Stimulated activated CD8-positive, alpha-beta memory T cell treated with anti-CD3 and anti-CD28 coated beads, Interleukin-12 subunit alpha, Interleukin-12 subunit beta, amount 100 ng/mL, for 4 hours (primary cell): Measurements from ENCODE around the gene SPTB.
A peak's percentile ranks its signal among the peaks of the same experiment; 100 is the strongest.

Experiments used
- DNase-seq: peaks from one replicate; pipeline ENCODE4 v3.0.0-alpha.2; 2020; ENCODE audit warnings: low read depth

SPTB gene

GRCh38 chr14:64885559-64885958, 5.9 kb upstream of the SPTB start:
- no peak for DNase-seq

DNA sequence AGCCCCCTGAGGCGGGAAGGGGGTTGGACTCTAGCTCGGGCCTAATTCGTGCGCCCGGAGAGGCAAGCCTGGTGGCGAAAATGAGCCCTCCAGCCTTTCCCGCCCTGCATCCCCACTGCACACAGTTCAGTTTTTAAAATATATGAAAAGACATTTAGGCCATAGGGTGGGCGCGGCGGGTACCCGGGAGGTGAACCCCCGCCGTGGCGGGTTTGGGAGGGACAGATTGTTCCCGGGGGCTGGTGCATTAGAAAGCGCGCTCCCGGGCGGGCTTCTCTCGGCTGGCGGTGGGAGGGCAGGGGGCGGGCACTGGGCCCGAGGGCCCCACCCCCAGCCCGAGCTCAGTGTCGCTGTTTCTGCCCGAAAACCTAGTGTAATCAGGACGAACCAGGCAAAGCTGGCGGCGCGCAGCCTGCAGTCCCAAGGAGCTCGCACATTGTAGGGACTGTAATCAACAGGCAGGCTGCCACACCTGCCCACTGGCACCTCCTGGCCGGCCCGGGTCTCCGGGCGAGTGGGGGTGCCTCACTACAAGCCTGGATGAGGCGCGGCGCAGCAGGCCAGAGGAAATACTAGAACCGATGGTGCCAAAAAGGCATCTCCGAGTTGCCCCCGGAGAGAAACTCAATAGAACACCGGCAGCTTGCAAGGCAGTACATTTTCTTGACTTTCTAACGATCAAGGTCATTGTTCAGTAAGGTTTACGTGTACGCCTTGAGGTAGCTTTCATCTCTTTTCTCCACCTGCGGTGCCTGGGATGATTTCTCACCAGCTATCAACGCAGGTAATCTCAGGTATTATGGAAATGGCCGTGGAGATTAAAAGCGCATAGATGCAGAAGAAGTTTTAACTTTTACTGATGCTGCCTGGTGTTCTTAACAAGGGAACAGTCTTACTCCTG, 764 bp upstream of the SPTB start:
- DNase-seq: peak; percentile 37

- DNase-seq: no peak
These were observed 671 bp downstream of the SPTB start for GRCh38 chr14:64878837-64879634.

- DNase-seq: no peak
These were observed 1.9 kb downstream of the SPTB start for GRCh38 chr14:64877846-64878245.

DNA sequence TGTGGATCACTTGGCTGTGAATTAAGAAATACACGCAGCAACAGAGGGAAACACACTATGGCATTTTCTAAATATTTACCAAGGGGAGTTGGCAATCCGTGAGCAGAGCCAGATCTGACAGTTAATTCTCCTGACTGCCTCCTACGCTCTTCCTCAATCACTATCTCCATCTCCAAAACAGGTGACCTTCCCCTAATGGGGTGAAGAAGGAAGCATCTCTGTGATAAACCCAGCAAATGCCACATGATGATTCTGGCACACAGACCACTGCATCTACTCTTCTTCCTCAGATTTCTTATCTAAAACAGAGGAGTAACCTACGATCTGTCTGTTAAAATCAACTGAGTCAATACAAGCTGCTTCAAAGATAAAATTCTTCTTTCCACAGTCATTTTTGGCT, 4.4 kb downstream of the SPTB start:
- DNase-seq: no peak

DNA sequence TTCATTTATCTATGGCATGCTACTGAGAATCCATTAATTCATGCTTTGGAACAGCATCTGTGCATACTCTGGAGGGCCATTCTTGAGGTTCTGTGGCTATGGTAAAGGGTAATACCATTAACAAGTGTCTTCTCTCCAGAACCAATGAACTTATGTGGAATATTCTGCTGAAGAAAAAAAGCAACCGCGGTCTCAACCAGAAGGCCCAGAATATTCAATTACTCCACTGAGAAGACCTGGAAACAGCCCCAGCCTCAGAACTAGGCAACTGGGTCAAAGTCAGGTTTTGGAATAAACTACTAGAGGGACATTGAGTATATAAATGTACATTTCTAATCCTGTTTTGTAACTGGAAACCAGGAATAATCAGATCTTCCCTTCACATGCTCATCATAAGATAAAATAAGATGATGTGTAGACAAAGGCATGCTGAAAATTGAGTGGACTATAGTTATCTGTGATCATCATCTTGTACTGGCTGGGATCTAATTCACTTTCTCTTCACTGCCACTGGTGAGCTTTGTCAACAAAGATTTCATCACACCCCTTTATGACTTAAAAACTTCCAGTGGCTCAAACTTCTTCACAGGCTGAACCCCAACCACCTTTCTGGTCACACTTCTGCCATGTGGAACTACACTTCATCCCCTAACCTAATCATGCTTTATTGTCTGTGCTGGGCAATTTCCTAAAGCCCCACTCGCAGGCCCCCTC, 6.0 kb downstream of the SPTB start:
- DNase-seq: no peak

GRCh38 chr14:64871344-64871743, 8.4 kb downstream of the SPTB start:
- DNase-seq: no peak

DNA sequence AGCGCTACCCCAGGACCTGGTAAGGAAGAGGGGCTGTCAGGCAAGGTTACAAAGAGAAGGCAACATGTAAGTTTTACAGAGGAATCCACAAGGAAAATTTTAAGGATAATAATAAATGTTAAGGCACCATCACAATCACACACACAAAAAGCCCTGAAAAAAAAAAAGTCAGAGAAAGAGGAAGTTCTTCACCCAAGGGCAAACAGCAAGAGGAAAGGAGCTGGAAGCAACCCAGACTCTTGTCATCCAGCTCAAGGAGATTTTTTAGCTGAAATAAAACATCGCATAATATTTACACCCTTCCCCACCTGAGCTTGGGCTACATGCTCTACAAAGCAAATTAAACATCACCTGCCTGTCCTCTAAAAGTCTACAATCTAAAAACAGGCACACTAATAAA, 9.5 kb downstream of the SPTB start:
- no peak for DNase-seq

GRCh38 chr14:64868841-64869240, 10.9 kb downstream of the SPTB start:
- DNase-seq: no peak

- DNase-seq: no peak
These were observed 11.3 kb downstream of the SPTB start for GRCh38 chr14:64868379-64868778.

- DNase-seq: no peak
These were observed 12.5 kb downstream of the SPTB start for GRCh38 chr14:64867182-64867581.

DNA sequence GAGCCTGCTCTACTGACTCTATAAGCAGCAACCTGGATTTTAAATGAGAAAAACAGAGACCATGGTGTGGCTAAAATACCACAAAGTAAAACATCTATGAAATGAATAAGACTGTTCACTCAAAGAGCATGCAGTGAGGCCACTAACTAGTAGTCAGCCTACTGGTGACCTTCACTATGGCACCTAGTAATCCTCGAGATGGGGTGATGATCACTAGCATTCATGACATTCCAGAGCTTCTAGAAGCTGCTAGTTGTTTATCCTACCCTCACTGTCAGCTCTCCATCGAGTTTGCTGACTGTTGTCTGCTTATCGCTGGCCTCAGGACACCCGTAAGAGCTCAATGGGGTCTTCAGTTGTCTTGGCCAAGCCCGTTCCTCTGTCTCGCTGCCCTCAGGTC, 13.7 kb downstream of the SPTB start:
- DNase-seq: no peak

- DNase-seq: no peak
These were observed 14.6 kb downstream of the SPTB start for GRCh38 chr14:64865109-64865508.

DNA sequence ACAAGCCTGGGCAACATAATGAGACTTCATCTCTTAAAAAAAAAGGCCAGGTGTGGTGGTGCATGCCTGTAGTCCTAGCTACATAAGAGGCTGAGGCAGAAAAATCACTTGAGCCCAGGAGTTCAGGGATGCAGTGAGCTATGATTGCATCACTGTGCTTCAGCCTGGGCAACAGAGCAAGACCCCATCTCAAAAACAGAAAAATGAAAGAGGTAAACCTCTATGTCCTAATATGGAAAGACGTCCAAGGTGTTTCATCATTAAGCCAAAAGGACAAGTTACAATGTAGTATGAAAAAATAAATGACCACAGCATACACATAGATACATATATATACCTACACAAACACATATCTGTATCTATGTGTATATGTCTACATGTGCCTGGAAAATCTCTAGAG, 15.4 kb downstream of the SPTB start:
- no peak for DNase-seq

DNA sequence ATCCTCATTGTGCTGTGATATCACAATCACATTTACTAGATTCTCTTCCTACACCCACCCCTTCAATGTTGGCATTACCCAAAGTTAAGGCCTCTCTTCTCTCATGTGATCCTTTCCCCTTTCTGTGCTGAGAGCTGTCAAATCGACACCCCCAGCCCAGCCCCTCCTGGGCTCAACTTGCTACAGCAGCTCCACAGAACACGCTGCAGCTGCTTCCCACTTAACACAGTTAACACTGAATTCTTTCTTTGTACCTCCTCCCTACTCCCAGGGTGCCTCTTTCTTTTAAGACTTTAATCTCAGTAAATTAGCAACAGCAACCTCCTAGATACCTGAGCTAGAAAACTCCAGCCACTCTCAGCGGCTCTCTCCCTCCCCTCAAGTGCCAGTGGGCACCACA, 17.8 kb downstream of the SPTB start:
- no peak for DNase-seq

DNA sequence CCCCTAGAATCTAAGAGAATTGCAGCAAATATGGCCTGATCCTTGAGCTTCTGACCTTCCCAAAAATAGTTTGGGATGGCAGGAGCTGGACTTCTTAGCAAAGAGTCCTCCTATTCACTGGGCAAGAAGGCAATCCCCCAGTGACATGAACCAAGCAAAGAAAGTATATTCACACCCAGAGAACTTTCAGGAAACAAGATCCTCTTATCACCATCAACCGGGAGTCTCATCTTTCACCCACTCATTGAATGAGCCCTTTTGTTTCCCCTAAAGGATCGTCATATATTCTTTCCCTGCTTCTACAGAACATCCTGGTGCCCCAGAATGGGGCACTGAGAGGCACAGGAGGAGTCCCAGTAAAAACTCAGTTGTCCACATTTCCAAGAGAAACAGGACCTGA, 19.7 kb downstream of the SPTB start:
- no peak for DNase-seq

DNA sequence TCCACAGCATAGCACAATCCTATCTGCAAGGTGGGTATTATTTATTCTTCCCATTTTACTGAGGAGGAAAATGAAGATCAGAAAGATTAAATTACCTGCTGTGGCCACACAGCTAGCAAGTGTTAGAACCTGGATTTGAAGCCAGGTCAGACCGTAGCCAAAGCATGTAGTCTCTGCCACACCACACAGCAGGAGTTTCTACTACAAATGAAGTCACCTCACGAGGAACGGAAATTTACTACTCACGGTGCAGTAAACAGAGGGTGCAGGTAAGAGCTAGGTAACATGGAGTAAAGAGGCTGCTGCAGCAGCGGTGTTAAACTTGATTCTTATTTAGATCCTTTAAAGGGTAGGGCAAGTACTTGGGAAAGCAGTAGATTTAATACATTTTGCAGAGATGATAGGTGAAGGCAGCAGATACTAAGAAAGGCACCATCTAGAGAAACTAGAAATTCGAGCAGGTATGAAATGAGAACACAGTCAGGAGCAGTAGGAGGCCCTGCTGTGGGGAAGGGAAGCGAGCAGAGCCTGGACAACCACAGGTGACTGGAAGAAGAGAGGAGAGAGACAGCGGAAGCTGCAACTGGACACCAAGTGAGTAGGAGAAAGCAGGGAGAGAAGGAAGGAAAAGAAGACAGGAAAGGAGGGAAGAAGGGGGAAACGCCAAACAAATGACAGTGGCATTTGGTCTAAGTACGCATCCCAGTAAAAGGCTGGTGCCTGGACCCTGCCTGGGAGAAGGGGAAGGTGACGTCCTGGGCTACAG, 21.5 kb downstream of the SPTB start:
- DNase-seq: no peak

- DNase-seq: no peak
These were observed 22.9 kb downstream of the SPTB start for GRCh38 chr14:64856529-64857445.

- no peak for DNase-seq
These were observed 23.8 kb downstream of the SPTB start for GRCh38 chr14:64855721-64856528.
